ENCODE measurements around the gene ANO10. TPM values are rescaled to one million over a fixed set of nuclear protein-coding genes. Genes with fewer than 3 reads are reported as not detected.

ANO10 gene
- total RNA-seq, 1 donor from 2014 or later, result 57.3 TPM

DNA sequence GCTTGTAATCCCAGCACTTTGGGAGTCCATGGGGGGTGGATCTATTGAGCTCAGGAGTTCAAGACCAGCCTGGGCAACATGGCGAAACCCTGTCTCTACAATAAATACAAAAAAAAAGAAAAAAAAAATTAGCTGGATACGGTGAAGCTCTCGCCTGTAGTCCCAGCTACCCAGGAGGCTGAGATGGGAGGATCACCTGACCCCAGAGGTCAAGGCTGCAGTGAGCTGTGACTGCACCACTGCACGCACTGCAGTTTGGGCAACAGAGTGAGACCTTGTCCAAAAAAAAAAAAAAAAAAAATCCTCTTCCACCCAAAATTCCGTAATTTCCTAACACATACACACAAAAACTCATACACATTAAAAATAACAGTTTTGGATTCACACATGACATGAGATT, 2.2 kb downstream of the ANO10 start:
- Histone ChIP-seq H3K36me3 (ENCODE audit: control insufficient read depth, insufficient read depth, low read length) (no peaks in the 10 kb centered on the region), H3K4me3 (ENCODE audit: low read depth, low read length) (no peak overlapping the region), H3K27me3 (ENCODE audit: control insufficient read depth, insufficient read depth, low read length) (no peaks in the 10 kb centered on the region)
- TF ChIP-seq, protein P1, sequence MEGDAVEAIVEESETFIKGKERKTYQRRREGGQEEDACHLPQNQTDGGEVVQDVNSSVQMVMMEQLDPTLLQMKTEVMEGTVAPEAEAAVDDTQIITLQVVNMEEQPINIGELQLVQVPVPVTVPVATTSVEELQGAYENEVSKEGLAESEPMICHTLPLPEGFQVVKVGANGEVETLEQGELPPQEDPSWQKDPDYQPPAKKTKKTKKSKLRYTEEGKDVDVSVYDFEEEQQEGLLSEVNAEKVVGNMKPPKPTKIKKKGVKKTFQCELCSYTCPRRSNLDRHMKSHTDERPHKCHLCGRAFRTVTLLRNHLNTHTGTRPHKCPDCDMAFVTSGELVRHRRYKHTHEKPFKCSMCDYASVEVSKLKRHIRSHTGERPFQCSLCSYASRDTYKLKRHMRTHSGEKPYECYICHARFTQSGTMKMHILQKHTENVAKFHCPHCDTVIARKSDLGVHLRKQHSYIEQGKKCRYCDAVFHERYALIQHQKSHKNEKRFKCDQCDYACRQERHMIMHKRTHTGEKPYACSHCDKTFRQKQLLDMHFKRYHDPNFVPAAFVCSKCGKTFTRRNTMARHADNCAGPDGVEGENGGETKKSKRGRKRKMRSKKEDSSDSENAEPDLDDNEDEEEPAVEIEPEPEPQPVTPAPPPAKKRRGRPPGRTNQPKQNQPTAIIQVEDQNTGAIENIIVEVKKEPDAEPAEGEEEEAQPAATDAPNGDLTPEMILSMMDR (IDR thresholded peaks at IDR 0.05; ENCODE audit: insufficient read depth, low read length, poor library complexity, severe bottlenecking), result no peak
- no peak for DNase-seq (ENCODE audit: low read depth)

DNA sequence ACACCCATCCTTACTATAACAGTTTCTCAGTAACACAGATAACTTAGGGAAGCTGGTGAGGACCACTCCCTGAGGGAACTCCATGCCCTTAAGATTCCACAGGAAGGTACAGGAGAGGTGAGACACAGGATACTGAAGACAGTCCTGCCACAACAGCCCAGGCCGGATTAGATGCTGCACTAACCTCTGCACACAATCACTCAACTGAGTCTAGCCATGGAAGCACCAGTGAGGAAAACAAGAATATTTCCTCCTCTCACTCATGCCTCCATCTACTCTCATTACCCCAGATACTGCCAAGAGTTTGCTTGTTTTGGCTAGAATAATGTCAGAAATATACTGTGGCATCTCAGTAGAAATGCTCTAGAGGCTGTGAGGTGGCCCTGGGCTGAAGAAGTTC, 3.7 kb downstream of the ANO10 start:
- no peak for DNase-seq (ENCODE audit: low read depth)
- Histone ChIP-seq H3K36me3 (ENCODE audit: control insufficient read depth, insufficient read depth, low read length) (no peaks in the 10 kb centered on the region), H3K27me3 (ENCODE audit: control insufficient read depth, insufficient read depth, low read length) (no peaks in the 10 kb centered on the region), H3K4me3 (ENCODE audit: low read depth, low read length) (no peak overlapping the region)
- TF ChIP-seq, protein P1 (IDR thresholded peaks at IDR 0.05; ENCODE audit: insufficient read depth, low read length, poor library complexity, severe bottlenecking), result no peak

DNA sequence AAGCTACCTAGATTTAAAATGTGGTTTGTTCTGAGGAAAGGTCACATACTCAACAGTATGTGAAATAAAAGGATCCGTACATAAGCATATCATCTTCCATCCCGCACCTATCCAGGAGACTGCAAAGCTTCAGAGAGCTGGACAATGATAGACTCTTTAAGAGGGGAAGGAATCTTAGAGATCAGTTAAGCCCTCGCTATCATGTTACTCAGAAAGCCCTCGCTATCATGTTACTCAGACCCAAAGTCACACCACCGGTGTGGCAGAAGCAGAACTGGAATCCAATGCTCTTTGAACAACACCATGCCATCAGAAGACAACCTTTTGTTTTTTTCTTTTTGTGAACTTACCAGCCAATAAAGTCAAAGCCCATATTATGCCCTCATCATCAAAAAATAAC, 5.8 kb downstream of the ANO10 start:
- TF ChIP-seq, protein P1 (IDR thresholded peaks at IDR 0.05; ENCODE audit: insufficient read depth, low read length, poor library complexity, severe bottlenecking), result no peak
- H3K27me3 ChIP-seq (ENCODE audit: control insufficient read depth, insufficient read depth, low read length), result no peaks in the 10 kb centered on the region
- H3K4me3 ChIP-seq (ENCODE audit: low read depth, low read length), result no peak overlapping the region
- H3K36me3 ChIP-seq (ENCODE audit: control insufficient read depth, insufficient read depth, low read length), result no peaks in the 10 kb centered on the region
- DNase-seq (ENCODE audit: low read depth), result no peak

DNA sequence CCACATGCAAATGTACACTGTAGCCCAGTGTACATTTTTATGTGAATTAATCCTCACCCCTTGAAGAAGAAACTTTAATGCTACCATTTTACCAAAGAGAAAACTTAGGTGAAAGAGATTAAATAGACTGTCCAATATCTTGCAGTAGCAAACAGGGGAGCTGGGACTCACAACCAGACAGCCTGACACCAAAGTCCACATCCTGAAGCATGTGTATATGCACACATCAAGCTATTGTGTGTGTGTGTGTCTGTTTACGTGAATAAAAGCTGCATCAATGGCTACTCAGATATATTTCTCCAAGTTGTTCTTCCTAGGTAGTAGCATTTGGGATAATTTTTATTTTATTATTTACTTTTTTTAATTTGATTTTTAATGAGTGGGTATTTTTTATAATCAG, 6.7 kb downstream of the ANO10 start:
- TF ChIP-seq, protein P1 (IDR thresholded peaks at IDR 0.05; ENCODE audit: insufficient read depth, low read length, poor library complexity, severe bottlenecking), result no peak
- H3K36me3 ChIP-seq (ENCODE audit: control insufficient read depth, insufficient read depth, low read length), result no peaks in the 10 kb centered on the region
- DNase-seq (ENCODE audit: low read depth), result no peak
- no peak overlapping the region for H3K4me3 ChIP-seq (ENCODE audit: low read depth, low read length)
- H3K27me3 ChIP-seq (ENCODE audit: control insufficient read depth, insufficient read depth, low read length), result no peaks in the 10 kb centered on the region

DNA sequence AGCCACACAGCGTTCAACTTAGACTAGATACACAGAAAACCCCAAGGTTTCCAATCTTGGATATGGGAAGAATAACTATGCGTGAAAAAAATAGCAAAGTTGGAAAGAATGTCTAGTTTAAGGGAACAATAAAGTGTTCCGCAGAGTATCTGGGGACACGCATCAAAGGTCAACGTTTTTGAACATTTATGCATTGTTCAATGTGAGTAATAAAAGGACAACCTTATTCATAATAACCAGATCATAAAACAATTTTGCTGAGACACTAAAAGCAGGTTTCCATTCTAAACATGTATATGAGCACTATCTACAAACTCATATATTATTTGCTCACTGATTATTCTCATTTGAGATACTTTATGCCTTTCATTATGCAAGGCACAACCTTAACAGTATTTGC, 7.8 kb downstream of the ANO10 start:
- no peak for DNase-seq (ENCODE audit: low read depth)
- Histone ChIP-seq H3K27me3 (ENCODE audit: control insufficient read depth, insufficient read depth, low read length) (no peaks in the 10 kb centered on the region), H3K4me3 (ENCODE audit: low read depth, low read length) (no peak overlapping the region), H3K36me3 (ENCODE audit: control insufficient read depth, insufficient read depth, low read length) (no peaks in the 10 kb centered on the region)
- TF ChIP-seq, protein P1 (IDR thresholded peaks at IDR 0.05; ENCODE audit: insufficient read depth, low read length, poor library complexity, severe bottlenecking), result no peak

DNA sequence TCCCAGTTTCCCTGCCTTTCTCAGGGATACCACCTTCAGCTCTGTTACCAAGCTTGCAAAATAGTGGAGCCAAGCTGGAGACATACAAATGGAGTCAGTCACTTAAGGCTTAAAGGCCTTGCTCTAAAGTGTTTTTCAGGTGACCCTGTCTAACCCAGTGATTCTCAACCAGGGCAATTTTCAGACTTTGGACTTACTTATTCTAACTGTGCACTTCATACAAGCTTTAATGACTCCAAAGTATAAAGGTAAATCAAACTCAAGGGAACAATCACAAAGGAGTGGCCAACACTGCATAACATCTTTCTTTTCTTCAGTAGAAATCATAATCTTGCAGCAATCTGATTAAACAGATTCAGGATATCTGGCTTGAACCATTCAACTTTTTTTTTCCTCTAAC, 9.4 kb downstream of the ANO10 start:
- H3K4me3 ChIP-seq (ENCODE audit: low read depth, low read length), result no peak overlapping the region
- TF ChIP-seq, protein P1 (IDR thresholded peaks at IDR 0.05; ENCODE audit: insufficient read depth, low read length, poor library complexity, severe bottlenecking), result no peak
- no peak for DNase-seq (ENCODE audit: low read depth)
- H3K36me3 ChIP-seq (ENCODE audit: control insufficient read depth, insufficient read depth, low read length), result no peaks in the 10 kb centered on the region
- H3K27me3 ChIP-seq (ENCODE audit: control insufficient read depth, insufficient read depth, low read length), result no peaks in the 10 kb centered on the region
